Nephron progenitor cell (in vitro differentiated cells): ENCODE results near the gene SLC29A1.

Source experiments
- DNase-seq: peaks from one replicate; pipeline ENCODE4 v3.0.0; 2021
- H3K27ac Mint-ChIP-seq: 2 replicates; pipeline ENCODE4 v1.8.0; 2021; ENCODE audit warnings: mild to moderate bottlenecking, moderate library complexity, mixed read lengths
- H3K27me3 Mint-ChIP-seq: 2 replicates; pipeline ENCODE4 v1.8.0; 2021; ENCODE audit warnings: mild to moderate bottlenecking, low read depth, mixed read lengths; ENCODE audit not compliant: poor library complexity
- H3K36me3 Mint-ChIP-seq: 2 replicates; pipeline ENCODE4 v1.8.0; 2021; ENCODE audit warnings: low read depth, mixed read lengths
- H3K4me1 Mint-ChIP-seq: 2 replicates; pipeline ENCODE4 v1.8.0; 2021; ENCODE audit warnings: mixed read lengths
- H3K4me3 Mint-ChIP-seq: 2 replicates; pipeline ENCODE4 v1.8.0; 2021; ENCODE audit warnings: mild to moderate bottlenecking, moderate library complexity, mixed read lengths
- H3K9me3 Mint-ChIP-seq: 2 replicates; pipeline ENCODE4 v1.8.0; 2021; ENCODE audit warnings: mild to moderate bottlenecking, moderate library complexity, mixed read lengths
- TF ChIP-seq, protein P1 (sequence below): fragments of 200-600 bp; sonication (generic); IDR thresholded peaks from 2 replicates; pipeline ENCODE4 v1.5.0; 2021; ENCODE audit warnings: antibody characterized with exemption

The SLC29A1 gene

DNA sequence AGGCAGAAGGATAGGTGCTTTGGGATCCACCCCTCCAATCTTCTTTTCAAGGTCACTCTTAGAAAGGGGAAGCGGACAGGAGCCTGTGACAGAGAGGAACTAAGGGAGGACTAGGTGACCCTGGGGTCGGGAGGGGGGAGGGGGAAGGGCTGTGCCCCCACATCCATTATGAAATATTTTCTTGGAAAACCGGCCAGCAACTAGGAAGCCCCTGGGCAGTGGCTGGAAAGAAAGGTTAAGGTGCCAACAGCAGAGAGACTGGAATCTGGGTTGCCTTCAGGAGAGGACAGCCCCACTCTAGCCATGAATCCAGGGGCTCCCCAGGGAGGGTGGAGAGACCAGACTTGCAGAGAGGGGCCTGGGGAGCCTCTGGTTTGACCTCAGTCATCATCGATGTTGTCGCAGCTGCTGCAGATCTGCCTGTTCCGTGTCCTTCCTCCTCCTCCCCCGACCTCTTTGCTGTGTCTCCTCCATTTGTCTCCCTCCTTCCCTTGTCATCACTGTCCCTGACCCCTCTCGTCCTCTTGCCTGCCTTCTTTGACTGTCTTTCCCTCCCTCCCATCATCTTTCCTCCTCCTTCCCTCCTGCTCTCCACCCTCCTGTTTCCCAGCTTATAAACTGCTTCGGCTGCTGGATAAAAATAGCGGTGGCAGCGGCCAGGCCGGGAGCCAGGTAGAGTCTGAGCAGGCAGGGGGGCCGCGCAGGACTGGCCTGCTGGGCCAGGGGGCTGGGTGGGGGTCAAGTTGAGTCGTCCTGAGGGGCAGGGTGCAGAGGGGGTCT lies 3.2 kb downstream of the SLC29A1 start:
- Mint-ChIP-seq H3K4me1 (peaks cover 85% of the 10 kb centered on the region), H3K4me3 (peak overlapping the region; percentile 64), H3K9me3 (no peaks in the 10 kb centered on the region), H3K36me3 (peaks cover 13% of the 10 kb centered on the region), H3K27ac (peak overlapping the region; percentile 90), H3K27me3 (no peaks in the 10 kb centered on the region)
- peak; percentile 34 for DNase-seq
- TF ChIP-seq, protein P1, sequence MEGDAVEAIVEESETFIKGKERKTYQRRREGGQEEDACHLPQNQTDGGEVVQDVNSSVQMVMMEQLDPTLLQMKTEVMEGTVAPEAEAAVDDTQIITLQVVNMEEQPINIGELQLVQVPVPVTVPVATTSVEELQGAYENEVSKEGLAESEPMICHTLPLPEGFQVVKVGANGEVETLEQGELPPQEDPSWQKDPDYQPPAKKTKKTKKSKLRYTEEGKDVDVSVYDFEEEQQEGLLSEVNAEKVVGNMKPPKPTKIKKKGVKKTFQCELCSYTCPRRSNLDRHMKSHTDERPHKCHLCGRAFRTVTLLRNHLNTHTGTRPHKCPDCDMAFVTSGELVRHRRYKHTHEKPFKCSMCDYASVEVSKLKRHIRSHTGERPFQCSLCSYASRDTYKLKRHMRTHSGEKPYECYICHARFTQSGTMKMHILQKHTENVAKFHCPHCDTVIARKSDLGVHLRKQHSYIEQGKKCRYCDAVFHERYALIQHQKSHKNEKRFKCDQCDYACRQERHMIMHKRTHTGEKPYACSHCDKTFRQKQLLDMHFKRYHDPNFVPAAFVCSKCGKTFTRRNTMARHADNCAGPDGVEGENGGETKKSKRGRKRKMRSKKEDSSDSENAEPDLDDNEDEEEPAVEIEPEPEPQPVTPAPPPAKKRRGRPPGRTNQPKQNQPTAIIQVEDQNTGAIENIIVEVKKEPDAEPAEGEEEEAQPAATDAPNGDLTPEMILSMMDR, result no peak

DNA sequence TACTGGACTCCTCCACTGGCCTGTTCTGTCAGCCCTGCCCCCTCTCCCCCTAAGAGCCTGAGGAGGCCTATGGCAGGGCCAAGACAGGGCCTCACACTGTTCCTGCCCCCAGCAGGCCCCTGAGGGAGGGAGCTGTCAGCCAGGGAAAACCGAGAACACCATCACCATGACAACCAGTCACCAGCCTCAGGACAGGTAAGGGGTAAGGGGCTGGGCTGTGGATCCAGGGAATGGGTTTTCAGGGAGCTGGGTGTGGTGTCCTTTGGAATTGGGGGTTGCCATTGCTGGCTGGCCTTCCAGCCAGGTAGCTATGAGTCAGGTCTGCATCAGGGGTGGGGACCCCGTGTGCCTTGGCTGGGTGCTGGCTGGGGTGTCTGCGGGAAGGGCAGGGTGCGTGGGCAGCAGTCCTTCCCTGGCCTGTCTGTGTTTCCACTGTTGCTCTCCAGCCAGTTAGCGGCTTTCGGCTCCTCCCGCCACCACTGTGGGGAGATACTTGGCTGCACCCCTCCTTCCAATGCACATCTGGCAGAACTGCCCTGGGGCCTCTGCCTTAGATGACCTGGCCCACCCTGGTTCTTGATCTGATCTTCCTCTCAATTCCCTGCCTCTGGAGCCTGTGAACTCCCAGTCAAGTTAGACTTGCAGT lies 3.9 kb downstream of the SLC29A1 start:
- Mint-ChIP-seq H3K4me3 (peak overlapping the region; percentile 62), H3K9me3 (no peaks in the 10 kb centered on the region), H3K27me3 (no peaks in the 10 kb centered on the region), H3K4me1 (peaks cover 83% of the 10 kb centered on the region), H3K27ac (peak overlapping the region; percentile 91), H3K36me3 (peaks cover 17% of the 10 kb centered on the region)
- TF ChIP-seq, protein P1, result no peak
- DNase-seq, result peak; percentile 42

DNA sequence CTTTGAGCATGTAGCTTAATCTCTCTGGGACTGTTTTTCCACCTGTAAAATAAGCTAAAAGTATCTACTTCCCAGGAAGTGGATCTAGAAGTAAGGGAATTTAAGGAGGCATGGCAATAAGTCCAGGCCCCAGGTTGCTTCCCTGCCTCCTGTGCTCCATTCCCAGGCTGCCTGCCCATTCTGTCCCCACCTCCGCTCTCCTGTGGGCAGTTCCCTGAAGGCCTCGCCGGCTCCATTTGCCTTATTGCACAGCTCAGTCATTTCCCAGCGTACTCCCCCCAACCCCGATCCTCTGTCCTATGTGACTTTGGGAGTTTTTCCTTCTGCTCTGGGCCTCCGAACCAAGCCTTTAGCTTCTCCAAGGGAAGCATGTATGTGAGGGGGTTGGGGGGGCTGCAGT lies 4.6 kb downstream of the SLC29A1 start:
- H3K4me3 Mint-ChIP-seq, result peak overlapping the region; percentile 62
- no peaks in the 10 kb centered on the region for H3K27me3 Mint-ChIP-seq
- H3K9me3 Mint-ChIP-seq, result no peaks in the 10 kb centered on the region
- peak overlapping the region; percentile 91 for H3K27ac Mint-ChIP-seq
- H3K4me1 Mint-ChIP-seq, result peaks cover 80% of the 10 kb centered on the region
- TF ChIP-seq, protein P1, result no peak
- DNase-seq, result no peak
- peaks cover 18% of the 10 kb centered on the region for H3K36me3 Mint-ChIP-seq

DNA sequence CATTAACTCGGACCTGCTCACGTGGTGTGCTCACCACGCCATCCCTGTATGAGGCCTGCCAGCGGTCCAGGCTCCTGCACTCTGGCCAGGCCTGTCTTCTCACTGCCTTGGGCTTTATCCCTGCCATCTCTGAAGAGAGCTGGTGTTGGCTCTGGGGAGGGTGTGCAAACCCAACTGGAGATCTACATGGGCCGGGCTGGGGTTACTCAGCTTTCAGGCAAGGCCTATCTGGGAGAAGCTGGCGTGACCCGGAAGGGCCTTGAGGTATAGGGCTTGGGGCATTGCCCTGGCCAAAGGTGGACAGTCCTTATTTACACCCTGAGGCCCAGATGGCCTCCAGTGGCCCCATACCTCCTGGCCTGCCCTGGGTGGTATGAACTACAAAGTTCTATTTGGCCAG lies 5.0 kb downstream of the SLC29A1 start:
- Mint-ChIP-seq H3K27ac (peak overlapping the region; percentile 91), H3K4me1 (peaks cover 80% of the 10 kb centered on the region), H3K36me3 (peaks cover 18% of the 10 kb centered on the region), H3K27me3 (no peaks in the 10 kb centered on the region), H3K9me3 (no peaks in the 10 kb centered on the region), H3K4me3 (no peak overlapping the region)
- TF ChIP-seq, protein P1, result no peak
- no peak for DNase-seq

DNA sequence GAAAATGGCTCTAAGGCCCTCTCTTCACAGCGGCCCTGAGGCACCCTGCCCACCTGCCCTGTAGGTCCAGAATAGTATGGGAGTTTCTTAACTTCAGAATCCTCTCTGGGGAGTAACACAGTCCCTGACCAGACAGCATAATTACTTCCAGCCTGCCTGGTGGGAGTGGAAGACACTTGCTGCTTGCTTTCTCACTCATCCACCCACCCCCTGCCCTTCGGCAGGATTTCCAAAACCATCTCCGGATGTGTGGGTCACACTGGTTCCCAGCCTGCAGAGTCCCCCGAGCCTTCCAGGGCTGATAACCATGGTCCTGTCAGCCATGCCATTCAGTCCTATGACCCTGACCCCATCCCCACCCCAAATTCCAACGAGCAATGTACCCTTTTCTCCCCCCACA lies 5.4 kb downstream of the SLC29A1 start:
- Mint-ChIP-seq H3K9me3 (no peaks in the 10 kb centered on the region), H3K27me3 (peaks cover 3% of the 10 kb centered on the region), H3K36me3 (peaks cover 18% of the 10 kb centered on the region), H3K4me1 (peaks cover 84% of the 10 kb centered on the region), H3K4me3 (peak overlapping the region; percentile 11), H3K27ac (peak overlapping the region; percentile 83)
- TF ChIP-seq, protein P1, result no peak
- DNase-seq, result no peak
